HEK293 (cell line): ENCODE results near the gene MS4A6A.

ENCODE experiments used
- CTCF ChIA-PET: fragments of 350-600 bp; formaldehyde crosslinking; extraction: SDS; loops from one replicate; lab custom pipeline; 2021; ENCODE audit warnings: antibody characterized with exemption; lab: Yijun Ruan, JAX
- POLR2A ChIA-PET: fragments of 300-600 bp; formaldehyde crosslinking; extraction: SDS; loops from one replicate; lab custom pipeline; 2020; ENCODE audit warnings: antibody characterized with exemption, inconsistent platforms; lab: Yijun Ruan, JAX
- H3K27ac ChIP-seq: fragments of 200-500 bp; sonication (Bioruptor generic); 2 replicates; pipeline ENCODE4 v1.5.1; 2014; ENCODE audit warnings: low read depth, low read length, control low read depth, inconsistent platforms; ENCODE audit errors: extremely low read depth
- H3K36me3 ChIP-seq, 2 experiments: fragments of 200-500 bp in 1 of 2; sonication (Bioruptor generic) in 1 of 2; 1 replicate in 1 of 2; 2 replicates in 1 of 2; pipeline ENCODE4 v1.5.1; 2014 to 2017; ENCODE audit warnings: inconsistent platforms in 2 of 2, low read length in 2 of 2; ENCODE audit not compliant: control insufficient read depth in 2 of 2, insufficient read depth in 1 of 2
- H3K4me1 ChIP-seq: fragments of 200-500 bp; sonication (Bioruptor generic); 2 replicates; pipeline ENCODE4 v1.5.1; 2014; ENCODE audit warnings: mild to moderate bottlenecking, low read length, inconsistent platforms; ENCODE audit not compliant: control insufficient read depth, insufficient read depth
- H3K4me3 ChIP-seq: 2 replicates; pipeline ENCODE4 v1.5.1; 2011; ENCODE audit warnings: low read depth, mild to moderate bottlenecking, control low read depth, low read length, moderate library complexity
- H3K9me3 ChIP-seq: fragments of 200-500 bp; sonication (Bioruptor generic); 2 replicates; pipeline ENCODE4 v1.5.1; 2014; ENCODE audit warnings: low read depth, low read length, inconsistent platforms; ENCODE audit not compliant: control insufficient read depth, insufficient read depth
- GLI2 ChIP-seq: fragments of 450-650 bp; formaldehyde crosslinking; IDR thresholded peaks from 2 replicates; pipeline ENCODE4; 2017; ENCODE audit warnings: missing biosample characterization, missing genetic modification characterization, low read depth, borderline replicate concordance
- SCRT1 ChIP-seq: fragments of 450-650 bp; formaldehyde crosslinking; IDR thresholded peaks from 2 replicates; pipeline ENCODE4 v1.5.1; 2016; ENCODE audit warnings: missing biosample characterization, missing genetic modification characterization, borderline replicate concordance
- WT1 ChIP-seq: fragments of 450-650 bp; formaldehyde crosslinking; IDR thresholded peaks from 2 replicates; pipeline ENCODE4 v1.5.1; 2016; ENCODE audit warnings: missing biosample characterization, missing genetic modification characterization
- ZBTB8A ChIP-seq: fragments of 450-650 bp; formaldehyde crosslinking; IDR thresholded peaks from 2 replicates; pipeline ENCODE4 v1.5.1; 2016; ENCODE audit warnings: missing biosample characterization, missing genetic modification characterization
- ZNF2 ChIP-seq: fragments of 450-650 bp; formaldehyde crosslinking; IDR thresholded peaks from 2 replicates; pipeline ENCODE4 v1.5.1; 2016; ENCODE audit warnings: missing biosample characterization, missing genetic modification characterization
- ZNF266 ChIP-seq: fragments of 450-650 bp; formaldehyde crosslinking; IDR thresholded peaks from 2 replicates; pipeline ENCODE4 v1.5.1; 2016; ENCODE audit warnings: missing biosample characterization, missing genetic modification characterization, low read depth
- ZNF335 ChIP-seq: fragments of 450-650 bp; formaldehyde crosslinking; conservative IDR thresholded peaks from 2 replicates; pipeline ENCODE4 v1.5.1; 2016; ENCODE audit warnings: missing biosample characterization, missing genetic modification characterization
- ZNF366 ChIP-seq: fragments of 450-650 bp; formaldehyde crosslinking; conservative IDR thresholded peaks from 2 replicates; pipeline ENCODE4 v1.5.1; 2016; ENCODE audit warnings: missing biosample characterization, missing genetic modification characterization
- ZNF600 ChIP-seq: fragments of 450-650 bp; formaldehyde crosslinking; IDR thresholded peaks from 2 replicates; pipeline ENCODE4 v1.5.1; 2016; ENCODE audit warnings: missing biosample characterization, missing genetic modification characterization
- ZNF629 ChIP-seq: fragments of 450-650 bp; formaldehyde crosslinking; IDR thresholded peaks from 2 replicates; pipeline ENCODE4 v1.5.1; 2017; ENCODE audit warnings: missing biosample characterization, missing genetic modification characterization
- ZNF776 ChIP-seq: fragments of 450-650 bp; formaldehyde crosslinking; IDR thresholded peaks from 2 replicates; pipeline ENCODE4 v1.5.0; 2017; ENCODE audit warnings: missing biosample characterization, missing genetic modification characterization, borderline replicate concordance
- ZNF830 ChIP-seq: fragments of 450-650 bp; IDR thresholded peaks from 2 replicates; pipeline ENCODE4 v1.5.0; 2018; ENCODE audit warnings: missing biosample characterization, missing genetic modification characterization, low read depth, mild to moderate bottlenecking, moderate library complexity
- ZNF837 ChIP-seq: fragments of 450-650 bp; formaldehyde crosslinking; IDR thresholded peaks from 2 replicates; pipeline ENCODE4 v1.5.1; 2016; ENCODE audit warnings: missing biosample characterization, missing genetic modification characterization
- ZXDB ChIP-seq: fragments of 450-650 bp; formaldehyde crosslinking; IDR thresholded peaks from 2 replicates; pipeline ENCODE4 v1.5.1; 2016; ENCODE audit warnings: missing biosample characterization, missing genetic modification characterization
- TF ChIP-seq, protein P1 (sequence below): fragments of 450-650 bp; formaldehyde crosslinking; IDR thresholded peaks from 2 replicates; pipeline ENCODE4 v1.5.0; 2017; ENCODE audit warnings: missing biosample characterization, missing genetic modification characterization, borderline replicate concordance
- TF ChIP-seq, protein P2 (sequence below): fragments of 450-650 bp; formaldehyde crosslinking; optimal IDR thresholded peaks from 2 replicates; pipeline ENCODE3; 2016; ENCODE audit warnings: missing biosample characterization, mild to moderate bottlenecking, missing genetic modification characterization
- TF ChIP-seq, protein P3 (sequence below): fragments of 450-650 bp; formaldehyde crosslinking; IDR thresholded peaks from 2 replicates; pipeline ENCODE4 v1.5.1; 2016; ENCODE audit warnings: missing biosample characterization, missing genetic modification characterization
- TF ChIP-seq, protein P4 (sequence below): fragments of 450-650 bp; formaldehyde crosslinking; IDR thresholded peaks from 2 replicates; pipeline ENCODE4 v1.5.1; 2016; ENCODE audit warnings: missing biosample characterization, missing genetic modification characterization
- TF ChIP-seq, protein P5 (sequence below): fragments of 450-650 bp; IDR thresholded peaks from 2 replicates; pipeline ENCODE4 v1.5.1; 2018; ENCODE audit warnings: missing biosample characterization, mild to moderate bottlenecking, missing genetic modification characterization
- TF ChIP-seq, protein P6 (sequence below): fragments of 450-650 bp; formaldehyde crosslinking; IDR thresholded peaks from 2 replicates; pipeline ENCODE4 v1.5.1; 2017; ENCODE audit warnings: missing biosample characterization, missing genetic modification characterization

MS4A6A gene

DNA sequence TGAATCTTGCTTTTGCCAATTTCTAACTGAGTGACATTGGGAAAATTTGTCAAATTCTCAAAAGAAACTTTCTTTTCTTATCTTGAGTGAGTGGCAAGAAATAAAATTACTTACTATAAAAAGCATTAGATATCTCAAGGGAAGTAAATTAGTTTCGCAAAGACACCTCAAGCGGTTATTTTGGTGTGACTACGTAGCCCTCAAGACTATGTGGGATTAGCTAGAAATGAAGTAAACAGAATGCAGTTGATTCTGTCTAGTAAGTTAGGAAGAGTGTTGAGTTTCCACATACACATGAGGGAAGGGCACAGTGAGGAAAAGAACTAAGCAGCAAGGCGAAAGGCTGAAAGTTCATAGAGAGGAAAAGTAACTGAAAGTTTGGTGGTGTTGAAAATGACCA is 28.3 kb upstream of the MS4A6A start (continued):
- TF ChIP-seq ZNF830 (tag by site-specific recombination) (no peak), ZNF837 (tag by site-specific recombination) (no peak)

DNA sequence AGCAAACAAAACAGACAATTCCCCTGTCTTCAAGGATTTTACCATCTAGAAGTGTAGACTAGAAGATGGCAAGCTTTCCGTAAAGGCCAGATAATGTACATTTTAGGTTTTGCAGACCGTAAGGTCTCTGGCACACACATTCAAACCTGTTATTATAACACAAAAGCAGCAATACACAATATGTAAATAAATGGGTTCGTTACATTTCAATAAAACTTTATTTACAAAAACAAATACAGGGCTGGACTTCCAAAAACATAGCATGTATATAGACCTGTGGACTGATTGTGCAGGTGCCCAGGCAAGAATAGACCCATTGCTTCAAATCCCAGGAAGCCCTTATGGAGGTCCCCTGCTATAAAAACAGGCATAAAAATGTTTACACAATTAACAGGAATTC is 27.1 kb upstream of the MS4A6A start:
- Histone ChIP-seq H3K36me3 (no peaks in the 10 kb centered on the region), H3K9me3 (no peaks in the 10 kb centered on the region), H3K4me1 (no peaks in the 10 kb centered on the region), H3K4me3 (no peak overlapping the region), H3K27ac (no peak overlapping the region)
- TF ChIP-seq, protein P1, sequence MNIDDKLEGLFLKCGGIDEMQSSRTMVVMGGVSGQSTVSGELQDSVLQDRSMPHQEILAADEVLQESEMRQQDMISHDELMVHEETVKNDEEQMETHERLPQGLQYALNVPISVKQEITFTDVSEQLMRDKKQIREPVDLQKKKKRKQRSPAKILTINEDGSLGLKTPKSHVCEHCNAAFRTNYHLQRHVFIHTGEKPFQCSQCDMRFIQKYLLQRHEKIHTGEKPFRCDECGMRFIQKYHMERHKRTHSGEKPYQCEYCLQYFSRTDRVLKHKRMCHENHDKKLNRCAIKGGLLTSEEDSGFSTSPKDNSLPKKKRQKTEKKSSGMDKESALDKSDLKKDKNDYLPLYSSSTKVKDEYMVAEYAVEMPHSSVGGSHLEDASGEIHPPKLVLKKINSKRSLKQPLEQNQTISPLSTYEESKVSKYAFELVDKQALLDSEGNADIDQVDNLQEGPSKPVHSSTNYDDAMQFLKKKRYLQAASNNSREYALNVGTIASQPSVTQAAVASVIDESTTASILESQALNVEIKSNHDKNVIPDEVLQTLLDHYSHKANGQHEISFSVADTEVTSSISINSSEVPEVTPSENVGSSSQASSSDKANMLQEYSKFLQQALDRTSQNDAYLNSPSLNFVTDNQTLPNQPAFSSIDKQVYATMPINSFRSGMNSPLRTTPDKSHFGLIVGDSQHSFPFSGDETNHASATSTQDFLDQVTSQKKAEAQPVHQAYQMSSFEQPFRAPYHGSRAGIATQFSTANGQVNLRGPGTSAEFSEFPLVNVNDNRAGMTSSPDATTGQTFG (tag by site-specific recombination) = no peak
- TF ChIP-seq ZNF266 (tag by site-specific recombination) (no peak), GLI2 (no peak), ZNF629 (tag by site-specific recombination) (no peak), ZNF366 (tag by site-specific recombination) (no peak), WT1 (tag by site-specific recombination) (no peak), ZBTB8A (no peak), SCRT1 (tag by site-specific recombination) (no peak), ZXDB (tag by site-specific recombination) (no peak), ZNF776 (tag by site-specific recombination) (no peak), ZNF600 (tag by site-specific recombination) (no peak), ZNF335 (tag by site-specific recombination) (no peak), ZNF2 (no peak)
- TF ChIP-seq, protein P2, sequence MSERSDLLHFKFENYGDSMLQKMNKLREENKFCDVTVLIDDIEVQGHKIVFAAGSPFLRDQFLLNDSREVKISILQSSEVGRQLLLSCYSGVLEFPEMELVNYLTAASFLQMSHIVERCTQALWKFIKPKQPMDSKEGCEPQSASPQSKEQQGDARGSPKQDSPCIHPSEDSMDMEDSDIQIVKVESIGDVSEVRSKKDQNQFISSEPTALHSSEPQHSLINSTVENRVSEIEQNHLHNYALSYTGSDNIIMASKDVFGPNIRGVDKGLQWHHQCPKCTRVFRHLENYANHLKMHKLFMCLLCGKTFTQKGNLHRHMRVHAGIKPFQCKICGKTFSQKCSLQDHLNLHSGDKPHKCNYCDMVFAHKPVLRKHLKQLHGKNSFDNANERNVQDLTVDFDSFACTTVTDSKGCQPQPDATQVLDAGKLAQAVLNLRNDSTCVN (tag by site-specific recombination) = no peak
- TF ChIP-seq, protein P3, sequence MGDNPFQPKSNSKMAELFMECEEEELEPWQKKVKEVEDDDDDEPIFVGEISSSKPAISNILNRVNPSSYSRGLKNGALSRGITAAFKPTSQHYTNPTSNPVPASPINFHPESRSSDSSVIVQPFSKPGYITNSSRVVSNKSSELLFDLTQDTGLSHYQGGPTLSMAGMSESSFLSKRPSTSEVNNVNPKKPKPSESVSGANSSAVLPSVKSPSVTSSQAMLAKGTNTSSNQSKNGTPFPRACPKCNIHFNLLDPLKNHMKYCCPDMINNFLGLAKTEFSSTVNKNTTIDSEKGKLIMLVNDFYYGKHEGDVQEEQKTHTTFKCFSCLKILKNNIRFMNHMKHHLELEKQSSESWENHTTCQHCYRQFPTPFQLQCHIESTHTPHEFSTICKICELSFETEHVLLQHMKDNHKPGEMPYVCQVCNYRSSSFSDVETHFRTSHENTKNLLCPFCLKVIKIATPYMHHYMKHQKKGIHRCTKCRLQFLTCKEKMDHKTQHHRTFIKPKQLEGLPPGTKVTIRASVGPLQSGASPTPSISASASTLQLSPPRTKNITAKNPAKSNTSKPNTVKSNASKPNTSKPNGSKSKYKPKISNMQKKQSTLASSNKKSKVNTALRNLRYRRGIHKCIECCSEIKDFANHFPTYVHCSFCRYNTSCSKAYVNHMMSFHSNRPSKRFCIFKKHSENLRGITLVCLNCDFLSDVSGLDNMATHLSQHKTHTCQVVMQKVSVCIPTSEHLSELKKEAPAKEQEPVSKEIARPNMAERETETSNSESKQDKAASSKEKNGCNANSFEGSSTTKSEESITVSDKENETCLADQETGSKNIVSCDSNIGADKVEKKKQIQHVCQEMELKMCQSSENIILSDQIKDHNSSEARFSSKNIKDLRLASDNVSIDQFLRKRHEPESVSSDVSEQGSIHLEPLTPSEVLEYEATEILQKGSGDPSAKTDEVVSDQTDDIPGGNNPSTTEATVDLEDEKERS (tag by site-specific recombination) = no peak
- TF ChIP-seq, protein P4, sequence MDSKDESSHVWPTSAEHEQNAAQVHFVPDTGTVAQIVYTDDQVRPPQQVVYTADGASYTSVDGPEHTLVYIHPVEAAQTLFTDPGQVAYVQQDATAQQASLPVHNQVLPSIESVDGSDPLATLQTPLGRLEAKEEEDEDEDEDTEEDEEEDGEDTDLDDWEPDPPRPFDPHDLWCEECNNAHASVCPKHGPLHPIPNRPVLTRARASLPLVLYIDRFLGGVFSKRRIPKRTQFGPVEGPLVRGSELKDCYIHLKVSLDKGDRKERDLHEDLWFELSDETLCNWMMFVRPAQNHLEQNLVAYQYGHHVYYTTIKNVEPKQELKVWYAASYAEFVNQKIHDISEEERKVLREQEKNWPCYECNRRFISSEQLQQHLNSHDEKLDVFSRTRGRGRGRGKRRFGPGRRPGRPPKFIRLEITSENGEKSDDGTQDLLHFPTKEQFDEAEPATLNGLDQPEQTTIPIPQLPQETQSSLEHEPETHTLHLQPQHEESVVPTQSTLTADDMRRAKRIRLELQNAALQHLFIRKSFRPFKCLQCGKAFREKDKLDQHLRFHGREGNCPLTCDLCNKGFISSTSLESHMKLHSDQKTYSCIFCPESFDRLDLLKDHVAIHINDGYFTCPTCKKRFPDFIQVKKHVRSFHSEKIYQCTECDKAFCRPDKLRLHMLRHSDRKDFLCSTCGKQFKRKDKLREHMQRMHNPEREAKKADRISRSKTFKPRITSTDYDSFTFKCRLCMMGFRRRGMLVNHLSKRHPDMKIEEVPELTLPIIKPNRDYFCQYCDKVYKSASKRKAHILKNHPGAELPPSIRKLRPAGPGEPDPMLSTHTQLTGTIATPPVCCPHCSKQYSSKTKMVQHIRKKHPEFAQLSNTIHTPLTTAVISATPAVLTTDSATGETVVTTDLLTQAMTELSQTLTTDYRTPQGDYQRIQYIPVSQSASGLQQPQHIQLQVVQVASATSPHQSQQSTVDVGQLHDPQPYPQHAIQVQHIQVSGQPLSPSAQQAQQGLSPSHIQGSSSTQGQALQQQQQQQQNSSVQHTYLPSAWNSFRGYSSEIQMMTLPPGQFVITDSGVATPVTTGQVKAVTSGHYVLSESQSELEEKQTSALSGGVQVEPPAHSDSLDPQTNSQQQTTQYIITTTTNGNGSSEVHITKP (tag by site-specific recombination) = no peak
- TF ChIP-seq, protein P5, sequence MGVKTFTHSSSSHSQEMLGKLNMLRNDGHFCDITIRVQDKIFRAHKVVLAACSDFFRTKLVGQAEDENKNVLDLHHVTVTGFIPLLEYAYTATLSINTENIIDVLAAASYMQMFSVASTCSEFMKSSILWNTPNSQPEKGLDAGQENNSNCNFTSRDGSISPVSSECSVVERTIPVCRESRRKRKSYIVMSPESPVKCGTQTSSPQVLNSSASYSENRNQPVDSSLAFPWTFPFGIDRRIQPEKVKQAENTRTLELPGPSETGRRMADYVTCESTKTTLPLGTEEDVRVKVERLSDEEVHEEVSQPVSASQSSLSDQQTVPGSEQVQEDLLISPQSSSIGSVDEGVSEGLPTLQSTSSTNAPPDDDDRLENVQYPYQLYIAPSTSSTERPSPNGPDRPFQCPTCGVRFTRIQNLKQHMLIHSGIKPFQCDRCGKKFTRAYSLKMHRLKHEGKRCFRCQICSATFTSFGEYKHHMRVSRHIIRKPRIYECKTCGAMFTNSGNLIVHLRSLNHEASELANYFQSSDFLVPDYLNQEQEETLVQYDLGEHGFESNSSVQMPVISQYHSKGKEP (tag by site-specific recombination) = no peak
- TF ChIP-seq, protein P6, sequence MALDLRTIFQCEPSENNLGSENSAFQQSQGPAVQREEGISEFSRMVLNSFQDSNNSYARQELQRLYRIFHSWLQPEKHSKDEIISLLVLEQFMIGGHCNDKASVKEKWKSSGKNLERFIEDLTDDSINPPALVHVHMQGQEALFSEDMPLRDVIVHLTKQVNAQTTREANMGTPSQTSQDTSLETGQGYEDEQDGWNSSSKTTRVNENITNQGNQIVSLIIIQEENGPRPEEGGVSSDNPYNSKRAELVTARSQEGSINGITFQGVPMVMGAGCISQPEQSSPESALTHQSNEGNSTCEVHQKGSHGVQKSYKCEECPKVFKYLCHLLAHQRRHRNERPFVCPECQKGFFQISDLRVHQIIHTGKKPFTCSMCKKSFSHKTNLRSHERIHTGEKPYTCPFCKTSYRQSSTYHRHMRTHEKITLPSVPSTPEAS (tag by site-specific recombination) = no peak
- POLR2A ChIA-PET = no interaction called here
- CTCF ChIA-PET = interaction anchor here (1.0 to 1.4 kb wide), 2 partner anchors 19 to 41 kb away, joined by 3 read pairs; no protein-coding TSS in a partner anchor
